AG04450 (cell line): ENCODE data around the gene FERMT3. TPM values are rescaled to one million over a fixed set of nuclear protein-coding genes. Genes with fewer than 3 reads are reported as not detected.

Experiments
- CTCF ChIA-PET: fragments of 300-600, 350-600 bp; formaldehyde crosslinking; extraction: SDS; loops from one replicate; lab custom pipeline; 2022; ENCODE audit warnings: antibody characterized with exemption, inconsistent platforms; lab: Charles Lee
- POLR2A ChIA-PET: fragments of 350-600 bp; formaldehyde crosslinking; extraction: SDS; loops from one replicate; lab custom pipeline; 2021; ENCODE audit warnings: antibody characterized with exemption, inconsistent platforms; lab: Yijun Ruan, JAX
- DNase-seq: peaks from one replicate; pipeline ENCODE4 v3.0.0-alpha.2; 2011; ENCODE audit warnings: low read depth, low spot score
- H3K27ac ChIP-seq: one replicate; pipeline ENCODE4 v1.5.1; 2012; ENCODE audit warnings: low read depth, low read length, control low read depth
- H3K27me3 ChIP-seq: one replicate; pipeline ENCODE4 v1.6.0; 2012; ENCODE audit warnings: low read length; ENCODE audit not compliant: control insufficient read depth, insufficient read depth
- H3K4me3 ChIP-seq: 2 replicates; pipeline ENCODE4 v1.5.1; 2011; ENCODE audit warnings: mild to moderate bottlenecking, low read depth, low read length, control low read depth
- H3K9me3 ChIP-seq: 2 replicates; pipeline ENCODE4 v1.5.1; 2012; ENCODE audit warnings: low read length; ENCODE audit not compliant: control insufficient read depth, insufficient read depth
- polyA plus RNA-seq: library from polyadenylated mRNA; depleted of rRNA; stranded (reverse); fragments of >200 nt; gene quantifications from 2 replicates; pipeline ENCODE4 v1.2.3, GENCODE V29; 2011
- TF ChIP-seq, protein P1 (sequence below): IDR thresholded peaks from 2 replicates; pipeline ENCODE4 v1.5.1; 2011; ENCODE audit warnings: low read depth, low read length, control low read depth, inconsistent platforms

FERMT3 gene
- polyA plus RNA-seq, 1 experiment: 0.38 TPM

DNA sequence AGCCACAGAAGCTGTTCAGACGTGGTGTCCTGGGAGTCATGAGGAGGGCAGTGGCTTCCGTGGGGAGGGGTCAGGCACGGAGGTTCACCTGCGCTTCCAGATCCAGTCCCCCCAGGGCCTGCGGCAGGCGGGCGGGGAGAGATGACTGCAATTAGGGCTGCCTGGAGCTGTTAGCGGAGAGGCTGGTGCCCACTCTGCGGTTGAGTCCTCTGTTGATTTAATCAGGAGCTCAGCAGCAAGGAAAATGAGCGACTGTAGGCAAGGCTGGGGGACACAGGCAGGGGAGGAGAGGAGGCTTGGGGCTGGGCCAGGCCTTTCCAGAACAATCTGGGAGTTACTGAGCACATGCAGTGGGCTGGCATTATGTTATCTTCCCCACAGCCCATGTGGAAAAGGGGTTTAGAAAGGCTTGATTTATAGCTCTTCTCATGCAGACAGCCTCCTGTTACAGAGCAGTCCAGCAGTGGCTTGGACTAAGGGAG lies 57.9 kb downstream of the FERMT3 start:
- Histone ChIP-seq H3K27me3 (no peaks in the 10 kb centered on the region), H3K9me3 (no peaks in the 10 kb centered on the region; the same call in 1 of the 2 replicates), H3K4me3 (no peak overlapping the region), H3K27ac (no peak overlapping the region)
- POLR2A ChIA-PET: interaction anchor here (0.6 to 1.3 kb wide), 2 partner anchors 12 to 31 kb away, joined by 4 to 11 read pairs; no protein-coding TSS in a partner anchor
- TF ChIP-seq, protein P1, sequence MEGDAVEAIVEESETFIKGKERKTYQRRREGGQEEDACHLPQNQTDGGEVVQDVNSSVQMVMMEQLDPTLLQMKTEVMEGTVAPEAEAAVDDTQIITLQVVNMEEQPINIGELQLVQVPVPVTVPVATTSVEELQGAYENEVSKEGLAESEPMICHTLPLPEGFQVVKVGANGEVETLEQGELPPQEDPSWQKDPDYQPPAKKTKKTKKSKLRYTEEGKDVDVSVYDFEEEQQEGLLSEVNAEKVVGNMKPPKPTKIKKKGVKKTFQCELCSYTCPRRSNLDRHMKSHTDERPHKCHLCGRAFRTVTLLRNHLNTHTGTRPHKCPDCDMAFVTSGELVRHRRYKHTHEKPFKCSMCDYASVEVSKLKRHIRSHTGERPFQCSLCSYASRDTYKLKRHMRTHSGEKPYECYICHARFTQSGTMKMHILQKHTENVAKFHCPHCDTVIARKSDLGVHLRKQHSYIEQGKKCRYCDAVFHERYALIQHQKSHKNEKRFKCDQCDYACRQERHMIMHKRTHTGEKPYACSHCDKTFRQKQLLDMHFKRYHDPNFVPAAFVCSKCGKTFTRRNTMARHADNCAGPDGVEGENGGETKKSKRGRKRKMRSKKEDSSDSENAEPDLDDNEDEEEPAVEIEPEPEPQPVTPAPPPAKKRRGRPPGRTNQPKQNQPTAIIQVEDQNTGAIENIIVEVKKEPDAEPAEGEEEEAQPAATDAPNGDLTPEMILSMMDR: no peak
- DNase-seq: no peak
- CTCF ChIA-PET: interaction anchor here (1.5 to 2.5 kb wide), 2 partner anchors 14 to 40 kb away, joined by 4 to 12 read pairs; partner anchors contain the start of gene PLCB3

DNA sequence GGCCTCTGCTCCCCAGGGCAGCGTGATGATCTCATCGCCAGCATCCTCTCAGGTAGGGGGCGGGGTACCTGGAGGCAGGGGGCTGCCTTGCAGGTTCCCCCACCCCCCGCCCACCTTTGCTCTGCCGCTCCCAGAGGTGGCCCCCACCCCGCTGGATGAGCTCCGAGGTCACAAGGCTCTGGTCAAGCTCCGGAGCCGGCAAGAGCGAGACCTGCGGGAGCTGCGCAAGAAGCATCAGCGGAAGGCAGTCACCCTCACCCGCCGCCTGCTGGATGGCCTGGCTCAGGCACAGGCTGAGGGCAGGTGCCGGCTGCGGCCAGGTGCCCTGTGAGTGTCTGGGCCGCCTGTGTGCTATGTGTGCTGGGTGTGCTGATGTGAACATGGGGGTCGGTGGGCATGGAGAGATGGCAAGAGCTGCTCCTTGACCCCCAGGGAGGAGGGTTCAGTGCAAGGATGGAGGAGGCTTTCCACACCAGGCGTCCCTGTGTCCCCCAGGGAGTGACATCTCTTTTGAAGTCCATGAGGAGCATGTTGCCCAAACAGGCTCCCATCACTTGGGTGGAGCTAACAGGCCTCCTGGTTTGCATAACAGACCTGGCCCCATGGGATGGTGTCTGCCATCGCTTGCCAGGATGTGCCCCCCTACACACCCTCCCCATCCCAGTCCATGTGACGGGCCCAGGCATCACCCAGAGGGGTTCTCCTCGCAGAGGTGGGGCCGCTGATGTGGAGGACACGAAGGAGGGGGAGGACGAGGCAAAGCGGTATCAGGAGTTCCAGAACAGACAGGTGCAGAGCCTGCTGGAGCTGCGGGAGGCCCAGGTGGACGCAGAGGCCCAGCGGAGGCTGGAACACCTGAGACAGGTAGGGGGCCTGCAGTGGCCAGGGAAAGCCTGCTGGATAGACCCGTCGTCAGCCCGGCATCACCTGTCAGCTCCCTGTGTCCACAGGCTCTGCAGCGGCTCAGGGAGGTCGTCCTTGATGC lies 58.9 kb downstream of the FERMT3 start:
- CTCF ChIA-PET: interaction anchor here (2.5 kb wide), 1 partner anchor 15 kb away, joined by 12 read pairs; the partner anchor contains the start of gene PLCB3

DNA sequence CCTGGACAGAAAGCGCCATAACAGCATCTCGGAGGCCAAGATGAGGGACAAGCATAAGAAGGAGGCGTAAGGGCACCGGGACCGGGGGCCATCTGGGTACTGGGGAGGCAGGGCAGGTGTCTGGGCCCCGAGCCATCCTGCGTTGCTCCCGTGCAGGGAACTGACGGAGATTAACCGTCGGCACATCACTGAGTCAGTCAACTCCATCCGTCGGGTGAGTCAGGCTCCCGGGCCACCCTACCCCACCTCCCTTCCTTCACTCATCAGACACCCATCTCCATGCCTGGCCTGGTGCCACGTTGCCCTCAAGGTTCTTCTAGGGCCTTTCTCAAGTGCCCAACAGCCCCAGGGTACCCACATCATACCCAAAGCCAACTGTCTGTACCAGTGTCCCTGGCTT lies 59.8 kb downstream of the FERMT3 start:
- CTCF ChIA-PET: no interaction called here
- DNase-seq: no peak
- Histone ChIP-seq H3K27ac (no peak overlapping the region), H3K4me3 (no peak overlapping the region), H3K27me3 (no peaks in the 10 kb centered on the region), H3K9me3 (no peaks in the 10 kb centered on the region; the same call in 1 of the 2 replicates)
- TF ChIP-seq, protein P1: no peak
- POLR2A ChIA-PET: interaction anchor here (0.6 kb wide), 1 partner anchor 574 kb away, joined by 3 read pairs; no protein-coding TSS in a partner anchor

More for the DNA sequence above, 58.9 kb downstream of the FERMT3 start:
- Histone ChIP-seq H3K9me3 (no peaks in the 10 kb centered on the region; the same call in 1 of the 2 replicates), H3K27me3 (no peaks in the 10 kb centered on the region), H3K4me3 (no peak overlapping the region), H3K27ac (no peak overlapping the region)
- POLR2A ChIA-PET: interaction anchor here (0.6 kb wide), 2 partner anchors 84 to 575 kb away, joined by 3 read pairs; no protein-coding TSS in a partner anchor
- DNase-seq: no peak
- TF ChIP-seq, protein P1: no peak

DNA sequence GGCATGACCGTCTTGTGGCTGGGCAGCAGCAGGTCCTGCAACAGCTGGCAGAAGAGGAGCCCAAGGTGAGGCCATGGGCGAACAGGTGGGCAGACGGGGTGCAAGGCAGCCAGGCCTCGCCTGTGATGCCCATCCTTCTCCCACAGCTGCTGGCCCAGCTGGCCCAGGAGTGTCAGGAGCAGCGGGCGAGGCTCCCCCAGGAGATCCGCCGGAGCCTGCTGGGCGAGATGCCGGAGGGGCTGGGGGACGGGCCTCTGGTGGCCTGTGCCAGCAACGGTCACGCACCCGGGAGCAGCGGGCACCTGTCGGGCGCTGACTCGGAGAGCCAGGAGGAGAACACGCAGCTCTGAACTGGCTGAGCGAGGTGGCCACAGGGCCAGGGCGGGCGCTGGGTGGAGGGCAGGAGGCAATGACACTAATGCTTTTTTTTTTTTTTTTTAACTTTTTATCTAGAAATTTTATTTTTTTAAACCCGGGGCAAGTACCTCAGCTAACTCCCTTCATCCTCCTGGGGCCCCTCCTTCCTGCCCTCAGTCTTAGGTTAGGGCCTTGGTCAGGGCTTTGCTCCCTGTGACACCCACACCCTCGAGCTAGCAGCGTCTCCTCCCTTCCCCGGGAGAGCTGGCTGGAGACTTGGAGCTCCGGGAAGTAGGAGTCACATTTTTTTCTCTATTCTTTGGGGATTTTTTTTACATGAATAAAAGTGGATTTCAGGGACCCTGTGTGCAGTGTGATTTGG lies 60.9 kb downstream of the FERMT3 start:
- H3K27ac ChIP-seq: no peak overlapping the region
- no peaks in the 10 kb centered on the region for H3K27me3 ChIP-seq
- TF ChIP-seq, protein P1: no peak
- CTCF ChIA-PET: interaction anchor here (0.6 to 4.0 kb wide), 5 partner anchors 16 to 1437 kb away, joined by 3 to 23 read pairs (median 9); partner anchors contain the start of gene PLCB3
- no peak overlapping the region for H3K4me3 ChIP-seq
- POLR2A ChIA-PET: interaction anchor here (1.5 kb wide), 1 partner anchor 20 kb away, joined by 4 read pairs; the partner anchor contains the start of gene PPP1R14B
- DNase-seq: no peak
- no peaks in the 10 kb centered on the region; the same call in 1 of the 2 replicates for H3K9me3 ChIP-seq
